GM12892 (cell line): ENCODE data around the gene ZNF579.

Source experiments
- POLR2A ChIP-seq: IDR thresholded peaks from 2 replicates; pipeline ENCODE4 v1.6.1; 2011; ENCODE audit warnings: low read depth, low read length, control low read depth
- POLR2AphosphoS5 ChIP-seq: IDR thresholded peaks from 2 replicates; pipeline ENCODE4 v1.6.1; 2011; ENCODE audit warnings: low read depth, low read length, control low read depth

GRCh38 chr19:55590109-55590508, 9.5 kb upstream of the ZNF579 start:
- TF ChIP-seq POLR2A: no peak
- TF ChIP-seq POLR2AphosphoS5: no peak
